Endothelial cell of umbilical vein (primary cell): ENCODE results near the gene ATOH1.

ENCODE experiments used
- CTCF ChIP-seq, 2 donors: IDR thresholded peaks; 1 replicate in 1 of 2; 2 replicates in 1 of 2; pipeline ENCODE4 v1.5.1; 2011; ENCODE audit warnings: low read length in 2 of 2, mild to moderate bottlenecking in 2 of 2, moderate library complexity in 2 of 2, control low read depth in 1 of 2, inconsistent platforms in 1 of 2, low read depth in 1 of 2; ENCODE audit not compliant: insufficient read depth in 1 of 2; ENCODE audit errors: extremely low read depth in 1 of 2
- POLR2AphosphoS5 ChIP-seq: IDR thresholded peaks from 2 replicates; pipeline ENCODE4 v1.6.1; 2012; ENCODE audit warnings: low read depth, mild to moderate bottlenecking, control low read depth, low read length, moderate library complexity; ENCODE audit not compliant: insufficient read depth

GRCh38 chr4:93791570-93792195 is 36.9 kb upstream of the ATOH1 start:
- TF ChIP-seq CTCF (IDR thresholded peaks at IDR 0.05; ENCODE audit: extremely low read depth in 1 of 2, insufficient read depth in 1 of 2, low read depth in 1 of 2, low read length in 2 of 2) = peak; percentile 75 to 77
- TF ChIP-seq POLR2AphosphoS5 = no peak
